Fibroblast of lung (primary cell): ENCODE data around the gene NDUFB2.

Experiments used
- EZH2 ChIP-seq: IDR thresholded peaks from 2 replicates; pipeline ENCODE4 v1.5.1; 2012; ENCODE audit warnings: low read length, control low read depth, mild to moderate bottlenecking; ENCODE audit errors: missing control alignments
- TF ChIP-seq, protein P1 (sequence below), 2 donors: IDR thresholded peaks in 1 of 2; conservative IDR thresholded peaks in 1 of 2; 1 replicate in 1 of 2; 2 replicates in 1 of 2; pipeline ENCODE4 v1.5.1; 2011 to 2012; ENCODE audit warnings: low read length in 2 of 2, control low read depth in 1 of 2, inconsistent platforms in 1 of 2, low read depth in 1 of 2, mild to moderate bottlenecking in 1 of 2

DNA sequence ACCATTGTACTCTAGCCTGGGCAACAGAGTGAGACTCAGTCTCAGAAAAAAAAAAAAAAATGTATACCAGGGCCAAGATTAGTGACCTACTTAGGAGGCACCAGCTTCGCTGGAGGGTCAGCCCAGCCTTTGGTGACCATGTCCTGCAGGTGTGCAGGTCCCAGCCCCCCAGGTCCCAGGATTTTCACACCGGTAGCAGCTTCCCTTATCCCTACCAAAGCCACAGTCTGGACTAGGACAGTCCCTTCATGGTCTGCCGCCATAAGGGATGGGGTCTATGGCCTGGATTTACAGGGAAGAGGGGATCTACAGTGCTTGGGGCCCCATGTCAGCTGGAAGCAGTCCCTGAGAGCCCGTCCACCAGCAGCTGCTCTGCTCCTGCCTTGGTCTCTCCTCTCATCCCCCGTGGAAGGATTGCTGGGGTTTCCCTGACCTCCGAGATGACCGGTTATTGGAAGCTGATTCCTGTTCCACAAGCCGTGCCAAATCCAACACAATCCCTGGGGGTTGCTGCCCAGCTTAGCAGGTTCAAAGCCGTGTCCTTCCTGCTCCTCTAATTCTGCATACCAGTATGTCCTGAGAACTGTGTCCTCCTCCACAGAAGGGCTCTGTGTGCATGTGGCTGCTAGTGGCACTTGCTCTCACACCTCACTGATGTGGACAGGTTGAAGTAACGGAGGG lies 11.0 kb upstream of the NDUFB2 start:
- TF ChIP-seq, protein P1, sequence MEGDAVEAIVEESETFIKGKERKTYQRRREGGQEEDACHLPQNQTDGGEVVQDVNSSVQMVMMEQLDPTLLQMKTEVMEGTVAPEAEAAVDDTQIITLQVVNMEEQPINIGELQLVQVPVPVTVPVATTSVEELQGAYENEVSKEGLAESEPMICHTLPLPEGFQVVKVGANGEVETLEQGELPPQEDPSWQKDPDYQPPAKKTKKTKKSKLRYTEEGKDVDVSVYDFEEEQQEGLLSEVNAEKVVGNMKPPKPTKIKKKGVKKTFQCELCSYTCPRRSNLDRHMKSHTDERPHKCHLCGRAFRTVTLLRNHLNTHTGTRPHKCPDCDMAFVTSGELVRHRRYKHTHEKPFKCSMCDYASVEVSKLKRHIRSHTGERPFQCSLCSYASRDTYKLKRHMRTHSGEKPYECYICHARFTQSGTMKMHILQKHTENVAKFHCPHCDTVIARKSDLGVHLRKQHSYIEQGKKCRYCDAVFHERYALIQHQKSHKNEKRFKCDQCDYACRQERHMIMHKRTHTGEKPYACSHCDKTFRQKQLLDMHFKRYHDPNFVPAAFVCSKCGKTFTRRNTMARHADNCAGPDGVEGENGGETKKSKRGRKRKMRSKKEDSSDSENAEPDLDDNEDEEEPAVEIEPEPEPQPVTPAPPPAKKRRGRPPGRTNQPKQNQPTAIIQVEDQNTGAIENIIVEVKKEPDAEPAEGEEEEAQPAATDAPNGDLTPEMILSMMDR (conservative IDR thresholded peaks at IDR 0.05 in 1 of 2, IDR thresholded peaks at IDR 0.05 in 1 of 2; ENCODE audit: low read depth in 1 of 2, low read length in 2 of 2): no peak
- TF ChIP-seq EZH2: no peak
